H9 (cell line): ENCODE results near the gene EPB41L4A. TPM values are rescaled to one million over a fixed set of nuclear protein-coding genes. Genes with fewer than 3 reads are reported as not detected.

Source experiments
- DNase-seq: peaks from one replicate; pipeline ENCODE4 v3.0.0-alpha.2; 2017
- H2AFZ ChIP-seq: one replicate; pipeline ENCODE4 v1.6.1; 2013; ENCODE audit warnings: mild to moderate bottlenecking, low read length, control low read depth, moderate library complexity
- H2AK5ac ChIP-seq: 2 replicates; pipeline ENCODE4 v1.6.1; 2013; ENCODE audit warnings: low read length, control low read depth, mixed read lengths; ENCODE audit not compliant: insufficient read length
- H2BK120ac ChIP-seq: one replicate; pipeline ENCODE4 v1.6.1; 2013; ENCODE audit warnings: low read depth, mild to moderate bottlenecking, low read length, control low read depth, inconsistent platforms; ENCODE audit not compliant: poor library complexity, severe bottlenecking
- H2BK12ac ChIP-seq: 2 replicates; pipeline ENCODE4 v1.6.1; 2013; ENCODE audit warnings: low read length, control low read depth, mixed read lengths, low read depth; ENCODE audit not compliant: insufficient read length
- H2BK15ac ChIP-seq: 2 replicates; pipeline ENCODE4 v1.6.1; 2013; ENCODE audit warnings: low read depth, low read length, control low read depth
- H2BK20ac ChIP-seq: one replicate; pipeline ENCODE4 v1.6.1; 2013; ENCODE audit warnings: low read depth, mild to moderate bottlenecking, low read length, control low read depth, inconsistent platforms; ENCODE audit not compliant: poor library complexity, severe bottlenecking
- H2BK5ac ChIP-seq: 2 replicates; pipeline ENCODE4 v1.6.1; 2013; ENCODE audit warnings: low read length, control low read depth, mixed read lengths; ENCODE audit not compliant: insufficient read length
- H3K14ac ChIP-seq: 2 replicates; pipeline ENCODE4 v1.6.1; 2013; ENCODE audit warnings: low read length, control low read depth; ENCODE audit not compliant: insufficient read depth
- H3K18ac ChIP-seq: 2 replicates; pipeline ENCODE4 v1.6.1; 2013; ENCODE audit warnings: low read depth, mild to moderate bottlenecking, mixed read lengths, low read length, control low read depth; ENCODE audit not compliant: insufficient read length
- H3K23ac ChIP-seq: 2 replicates; pipeline ENCODE4 v1.6.1; 2013; ENCODE audit warnings: low read length, control low read depth, mixed read lengths, low read depth; ENCODE audit not compliant: insufficient read length
- H3K23me2 ChIP-seq: 2 replicates; pipeline ENCODE4 v1.6.1; 2013; ENCODE audit warnings: low read depth, mild to moderate bottlenecking, mixed read lengths, low read length, control low read depth; ENCODE audit not compliant: insufficient read length, poor library complexity, severe bottlenecking
- H3K27ac ChIP-seq: 2 replicates; pipeline ENCODE4 v1.5.1; 2013; ENCODE audit warnings: low read length, control low read depth, mixed read lengths, low read depth; ENCODE audit not compliant: insufficient read length
- H3K27me3 ChIP-seq: 2 replicates; pipeline ENCODE4 v1.6.1; 2013; ENCODE audit warnings: low read length, control low read depth, inconsistent platforms; ENCODE audit not compliant: insufficient read depth
- H3K4ac ChIP-seq: 2 replicates; pipeline ENCODE4 v1.6.1; 2013; ENCODE audit warnings: low read depth, mild to moderate bottlenecking, control low read depth, inconsistent platforms, low read length, moderate library complexity
- H3K4me1 ChIP-seq: 2 replicates; pipeline ENCODE4 v1.6.1; 2013; ENCODE audit warnings: low read length, control low read depth, inconsistent platforms; ENCODE audit not compliant: insufficient read depth
- H3K4me2 ChIP-seq: 2 replicates; pipeline ENCODE4 v1.6.1; 2013; ENCODE audit warnings: low read length, control low read depth, mixed read lengths; ENCODE audit not compliant: insufficient read length, insufficient read depth
- H3K56ac ChIP-seq: 2 replicates; pipeline ENCODE4 v1.6.1; 2013; ENCODE audit warnings: low read depth, mild to moderate bottlenecking, mixed read lengths, low read length, control low read depth; ENCODE audit not compliant: insufficient read length
- H3K79me1 ChIP-seq: 2 replicates; pipeline ENCODE4 v1.6.1; 2013; ENCODE audit warnings: low read depth, mild to moderate bottlenecking, moderate library complexity, low read length, control low read depth, inconsistent platforms; ENCODE audit not compliant: insufficient read depth, poor library complexity, severe bottlenecking
- H3K79me2 ChIP-seq: 2 replicates; pipeline ENCODE4 v1.6.1; 2013; ENCODE audit warnings: low read length, control low read depth, inconsistent platforms; ENCODE audit not compliant: insufficient read depth
- H3K9ac ChIP-seq: 2 replicates; pipeline ENCODE4 v1.6.1; 2013; ENCODE audit warnings: low read length, control low read depth, mixed read lengths; ENCODE audit not compliant: insufficient read length; ENCODE audit errors: extremely low read depth
- H3K9me3 ChIP-seq: one replicate; pipeline ENCODE4 v1.6.1; 2013; ENCODE audit warnings: low read depth, low read length, inconsistent platforms; ENCODE audit not compliant: control insufficient read depth
- H3T11ph ChIP-seq: one replicate; pipeline ENCODE4 v1.6.1; 2013; ENCODE audit warnings: mild to moderate bottlenecking, low read length, control low read depth, inconsistent platforms
- H4K20me1 ChIP-seq: one replicate; pipeline ENCODE4 v1.6.1; 2013; ENCODE audit not compliant: control insufficient read depth, insufficient read length, insufficient read depth
- H4K5ac ChIP-seq: 2 replicates; pipeline ENCODE4 v1.6.1; 2013; ENCODE audit warnings: low read depth, mild to moderate bottlenecking, mixed read lengths, low read length, control low read depth; ENCODE audit not compliant: insufficient read length
- H4K8ac ChIP-seq: replicated peaks from 2 replicates; pipeline ENCODE4 v1.6.1; 2013; ENCODE audit warnings: low read length, control low read depth, mixed read lengths, low read depth; ENCODE audit not compliant: insufficient read length
- H4K91ac ChIP-seq: 2 replicates; pipeline ENCODE4 v1.6.1; 2013; ENCODE audit warnings: low read depth, mild to moderate bottlenecking, moderate library complexity, mixed read lengths, low read length, control low read depth; ENCODE audit not compliant: insufficient read length
- H3K27ac Mint-ChIP-seq, 3 experiments: 2 replicates in 2 of 3; 3 replicates in 1 of 3; pipeline ENCODE4 v1.8.0; 2020 to 2021; ENCODE audit warnings: mixed read lengths in 3 of 3, mild to moderate bottlenecking in 1 of 3, moderate library complexity in 1 of 3
- H3K27me3 Mint-ChIP-seq: 2 replicates; pipeline ENCODE4 v1.8.0; 2021; ENCODE audit warnings: low read depth, mild to moderate bottlenecking, moderate library complexity, mixed read lengths
- H3K36me3 Mint-ChIP-seq, 3 experiments: 2 replicates in 2 of 3; 3 replicates in 1 of 3; pipeline ENCODE4 v1.8.0; 2020 to 2021; ENCODE audit warnings: low read depth in 3 of 3, mixed read lengths in 3 of 3; ENCODE audit not compliant: insufficient read depth in 1 of 3
- H3K4me1 Mint-ChIP-seq, 2 experiments: 2 replicates each; pipeline ENCODE4 v1.8.0; 2020; ENCODE audit warnings: mixed read lengths in 2 of 2
- H3K4me3 Mint-ChIP-seq, 2 experiments: 2 replicates in 1 of 2; 3 replicates in 1 of 2; pipeline ENCODE4 v1.8.0; 2020 to 2021; ENCODE audit warnings: mild to moderate bottlenecking in 2 of 2, mixed read lengths in 2 of 2, moderate library complexity in 1 of 2
- H3K9me3 Mint-ChIP-seq, 2 experiments: 2 replicates in 1 of 2; 3 replicates in 1 of 2; pipeline ENCODE4 v1.8.0; 2020; ENCODE audit warnings: mild to moderate bottlenecking in 2 of 2, mixed read lengths in 2 of 2, moderate library complexity in 1 of 2
- CTCF ChIP-seq: fragments of 200-600 bp; sonication (generic); conservative IDR thresholded peaks from 3 replicates; pipeline ENCODE4 v1.8.0; 2021; ENCODE audit warnings: antibody characterized with exemption, mild to moderate bottlenecking
- total RNA-seq: library from RNA; stranded (reverse); gene quantifications from 2 replicates; pipeline ENCODE4 v1.2.1, GENCODE V29; 2021

EPB41L4A gene
- total RNA-seq, 1 experiment from 2014 or later: 4.9 TPM

DNA sequence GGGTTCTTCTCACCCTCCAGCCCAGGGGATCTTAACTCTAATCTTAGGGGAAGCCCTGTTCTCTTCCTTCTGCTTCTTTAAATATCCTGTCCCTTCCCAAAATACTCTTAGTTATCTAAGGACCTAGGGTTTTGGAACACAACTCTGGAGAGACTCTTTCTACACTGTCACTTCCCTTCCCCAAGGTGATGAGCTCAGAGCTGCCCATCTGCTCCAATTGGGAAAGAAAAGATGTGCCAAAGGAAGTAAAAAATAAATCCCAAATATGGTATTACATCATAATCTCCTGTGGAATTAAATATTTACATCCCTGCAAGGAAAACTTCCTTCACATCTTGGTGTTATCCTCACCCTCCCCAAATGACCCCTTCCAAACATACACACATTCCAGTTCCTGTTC is 291.2 kb downstream of the EPB41L4A start:
- no peaks in the 10 kb centered on the region for H3K79me1 ChIP-seq
- no peak overlapping the region for H3K4me2 ChIP-seq
- H2BK20ac ChIP-seq: no peak overlapping the region
- H3K4ac ChIP-seq: no peak overlapping the region
- H2AK5ac ChIP-seq: no peak overlapping the region
- no peak overlapping the region for H3K9ac ChIP-seq
- H3T11ph ChIP-seq: no peak overlapping the region
- H4K8ac ChIP-seq: no peak overlapping the region
- H4K91ac ChIP-seq: no peak overlapping the region
- no peaks in the 10 kb centered on the region for H4K20me1 ChIP-seq
- Mint-ChIP-seq H3K9me3 (peaks cover 3 to 5% of the 10 kb centered on the region in 2 experiments), H3K27ac (no peak overlapping the region), H3K27me3 (no peaks in the 10 kb centered on the region), H3K36me3 (peaks cover 0 to 2% (median 0%) of the 10 kb centered on the region in 3 experiments; a peak in 1 of 7 replicates), H3K4me3 (no peak overlapping the region), H3K4me1 (peaks cover 3 to 5% of the 10 kb centered on the region in 2 experiments; a peak in 1 of 4 replicates)
- no peak overlapping the region for H4K5ac ChIP-seq
- H3K23me2 ChIP-seq: no peaks in the 10 kb centered on the region
- H2BK5ac ChIP-seq: no peak overlapping the region
- no peak overlapping the region for H3K14ac ChIP-seq
- no peaks in the 10 kb centered on the region for H3K27me3 ChIP-seq
- H2BK15ac ChIP-seq: no peak overlapping the region
- no peak overlapping the region for H2BK120ac ChIP-seq
- no peak for TF ChIP-seq CTCF
- H3K4me1 ChIP-seq: no peaks in the 10 kb centered on the region
- H3K23ac ChIP-seq: no peak overlapping the region
- no peak overlapping the region for H2BK12ac ChIP-seq
- H3K9me3 ChIP-seq: no peaks in the 10 kb centered on the region
- H3K79me2 ChIP-seq: no peaks in the 10 kb centered on the region
- no peak overlapping the region for H3K18ac ChIP-seq
- no peak overlapping the region for H2AFZ ChIP-seq
- no peak for DNase-seq
- no peak overlapping the region for H3K56ac ChIP-seq
- no peak overlapping the region for H3K27ac ChIP-seq
